ENCODE measurements around the gene ADGRB3. TPM values are rescaled to one million over a fixed set of nuclear protein-coding genes. Genes with fewer than 3 reads are reported as not detected.

The ADGRB3 gene
- total and polyA plus RNA-seq, 7 donors: 0.10 to 0.39 (median 0.21) TPM; not detected in 1

DNA sequence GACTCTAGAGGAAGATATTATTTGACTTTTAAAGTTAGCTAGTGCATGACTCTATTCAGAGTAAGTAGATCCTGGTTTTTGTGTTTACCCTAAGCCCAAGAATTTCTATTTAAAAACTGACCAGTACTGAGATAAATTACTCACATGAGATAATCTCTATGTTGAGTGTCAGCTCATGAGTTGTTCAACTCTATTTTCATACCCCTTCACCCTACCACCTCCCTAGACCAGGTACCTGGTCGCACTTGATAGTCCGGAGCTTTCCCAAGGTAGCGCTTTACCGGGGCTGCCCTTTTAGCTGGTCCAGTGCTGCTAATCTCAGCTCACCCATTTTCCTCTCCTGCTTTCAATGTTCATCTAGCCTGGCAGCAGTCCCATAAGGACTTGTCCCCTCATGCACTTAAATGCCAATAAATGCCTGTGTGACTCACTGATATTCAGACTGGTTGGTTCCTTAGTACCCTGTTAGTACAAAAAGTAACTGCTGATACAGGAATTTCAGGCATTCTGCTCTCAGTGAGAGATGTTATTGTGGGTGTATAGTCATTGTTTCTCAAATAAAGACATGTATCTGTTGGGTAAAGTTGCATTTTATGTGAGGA lies 503.9 kb downstream of the ADGRB3 start:
- Histone ChIP-seq H3K27ac (no peak overlapping the region), H3K4me3 (no peak overlapping the region), H3K9me3 (no peaks in the 10 kb centered on the region), H3K36me3 (ENCODE audit: insufficient read depth in 1 of 2, low read depth in 1 of 2) (no peaks in the 10 kb centered on the region), H3K4me1 (no peaks in the 10 kb centered on the region), H3K27me3 (ENCODE audit: insufficient read depth in 3 of 3, low read length in 2 of 3) (peaks cover 0 to 3% (median 0%) of the 10 kb centered on the region in 3 donors)
- 92 to 97% (median 93%) methylated on average over 4 of the region's 4 CpGs for WGBS, 3 donors
- DNase-seq (no peak), ATAC-seq (no peak)
- intact Hi-C loops (cut with DNase I): no loop called here
- TF ChIP-seq, protein P1, sequence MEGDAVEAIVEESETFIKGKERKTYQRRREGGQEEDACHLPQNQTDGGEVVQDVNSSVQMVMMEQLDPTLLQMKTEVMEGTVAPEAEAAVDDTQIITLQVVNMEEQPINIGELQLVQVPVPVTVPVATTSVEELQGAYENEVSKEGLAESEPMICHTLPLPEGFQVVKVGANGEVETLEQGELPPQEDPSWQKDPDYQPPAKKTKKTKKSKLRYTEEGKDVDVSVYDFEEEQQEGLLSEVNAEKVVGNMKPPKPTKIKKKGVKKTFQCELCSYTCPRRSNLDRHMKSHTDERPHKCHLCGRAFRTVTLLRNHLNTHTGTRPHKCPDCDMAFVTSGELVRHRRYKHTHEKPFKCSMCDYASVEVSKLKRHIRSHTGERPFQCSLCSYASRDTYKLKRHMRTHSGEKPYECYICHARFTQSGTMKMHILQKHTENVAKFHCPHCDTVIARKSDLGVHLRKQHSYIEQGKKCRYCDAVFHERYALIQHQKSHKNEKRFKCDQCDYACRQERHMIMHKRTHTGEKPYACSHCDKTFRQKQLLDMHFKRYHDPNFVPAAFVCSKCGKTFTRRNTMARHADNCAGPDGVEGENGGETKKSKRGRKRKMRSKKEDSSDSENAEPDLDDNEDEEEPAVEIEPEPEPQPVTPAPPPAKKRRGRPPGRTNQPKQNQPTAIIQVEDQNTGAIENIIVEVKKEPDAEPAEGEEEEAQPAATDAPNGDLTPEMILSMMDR (IDR thresholded peaks at IDR 0.05): no peak

DNA sequence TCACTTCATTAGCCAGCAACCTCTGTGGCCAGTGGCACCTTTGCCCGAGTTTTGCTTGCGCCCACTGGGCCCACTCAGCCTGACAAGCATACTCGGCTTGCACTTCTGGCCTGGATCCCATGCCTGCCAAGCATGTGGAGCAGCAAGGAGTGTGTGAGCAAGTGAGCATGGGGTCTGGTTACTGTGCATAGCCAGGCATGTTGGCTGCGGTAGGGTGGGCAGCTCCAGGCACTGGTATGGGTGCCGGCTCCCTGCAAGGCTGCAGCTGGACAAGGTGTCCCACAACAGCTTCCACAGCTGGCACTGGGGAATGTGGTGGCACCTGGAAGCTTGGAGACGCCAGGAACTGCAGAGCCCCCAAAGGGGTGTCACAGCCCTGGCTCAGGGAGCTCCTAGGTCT lies 510.0 kb downstream of the ADGRB3 start:
- intact Hi-C loops (cut with DNase I): no loop called here
- Histone ChIP-seq H3K27ac (no peak overlapping the region), H3K4me1 (no peaks in the 10 kb centered on the region), H3K4me3 (no peak overlapping the region), H3K36me3 (ENCODE audit: insufficient read depth in 1 of 2, low read depth in 1 of 2) (no peaks in the 10 kb centered on the region), H3K27me3 (ENCODE audit: insufficient read depth in 3 of 3, low read length in 2 of 3) (no peaks in the 10 kb centered on the region), H3K9me3 (no peaks in the 10 kb centered on the region)
- TF ChIP-seq, protein P1 (IDR thresholded peaks at IDR 0.05): no peak
- 78 to 88% (median 85%) methylated on average over 6 of the region's 6 CpGs for WGBS, 3 donors
- DNase-seq (no peak), ATAC-seq (no peak)

DNA sequence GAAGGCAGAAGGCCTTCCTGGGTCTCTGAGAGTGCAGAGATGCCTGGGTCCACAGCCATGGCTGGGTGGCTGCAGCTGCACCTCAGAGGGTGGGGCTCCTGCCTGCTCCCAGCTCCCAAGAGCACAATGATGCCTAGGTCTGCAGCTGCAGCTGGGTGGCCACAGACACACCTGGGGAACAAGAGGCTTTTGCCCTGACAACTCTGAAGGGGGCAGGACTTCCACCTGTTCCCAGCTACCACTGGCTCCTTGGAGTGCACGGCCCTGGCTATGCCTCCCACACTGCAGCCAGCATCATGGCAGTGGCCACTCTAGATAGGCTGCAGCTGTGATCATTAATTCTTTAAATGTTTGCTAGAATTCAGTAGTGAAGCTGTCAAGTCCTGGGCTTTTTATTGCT lies 511.3 kb downstream of the ADGRB3 start:
- H3K4me1 ChIP-seq: no peaks in the 10 kb centered on the region
- no peak overlapping the region for H3K4me3 ChIP-seq
- no peaks in the 10 kb centered on the region for H3K36me3 ChIP-seq (ENCODE audit: insufficient read depth in 1 of 2, low read depth in 1 of 2)
- intact Hi-C loops (cut with DNase I): no loop called here
- no peak overlapping the region for H3K27ac ChIP-seq
- 57 to 77% (median 60%) methylated on average over 1 of the region's 1 CpG for WGBS, 3 donors
- DNase-seq (no peak), ATAC-seq (no peak)
- no peaks in the 10 kb centered on the region for H3K27me3 ChIP-seq (ENCODE audit: insufficient read depth in 3 of 3, low read length in 2 of 3)
- H3K9me3 ChIP-seq: no peaks in the 10 kb centered on the region
- TF ChIP-seq, protein P1 (IDR thresholded peaks at IDR 0.05): no peak

DNA sequence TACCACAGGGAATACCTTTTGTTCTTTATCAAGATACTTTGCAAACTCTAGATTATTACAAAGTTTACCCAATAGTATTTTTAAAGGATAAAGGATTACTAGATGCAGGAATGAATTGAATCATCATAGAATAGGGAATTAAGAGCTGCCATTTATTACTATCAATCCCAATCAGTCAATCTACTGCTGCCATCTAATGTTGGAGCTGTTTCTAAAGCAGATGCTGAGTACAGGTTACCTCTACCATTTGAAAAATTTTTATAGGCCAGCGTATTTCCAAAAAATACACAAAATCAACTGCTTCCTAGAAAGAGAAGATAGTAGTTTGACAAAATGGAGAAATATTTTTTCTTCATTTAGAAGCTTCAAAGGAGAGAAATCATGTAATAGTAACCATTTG lies 520.4 kb downstream of the ADGRB3 start:
- DNase-seq (no peak), ATAC-seq (no peak)
- Histone ChIP-seq H3K4me1 (no peaks in the 10 kb centered on the region), H3K36me3 (ENCODE audit: insufficient read depth in 1 of 2, low read depth in 1 of 2) (no peaks in the 10 kb centered on the region), H3K4me3 (no peak overlapping the region), H3K9me3 (no peaks in the 10 kb centered on the region), H3K27me3 (ENCODE audit: insufficient read depth in 3 of 3, low read length in 2 of 3) (no peaks in the 10 kb centered on the region), H3K27ac (no peak overlapping the region)
- TF ChIP-seq, protein P1 (IDR thresholded peaks at IDR 0.05): no peak
- intact Hi-C loops (cut with DNase I): no loop called here
- 80 to 89% (median 89%) methylated on average over 1 of the region's 1 CpG for WGBS, 3 donors

DNA sequence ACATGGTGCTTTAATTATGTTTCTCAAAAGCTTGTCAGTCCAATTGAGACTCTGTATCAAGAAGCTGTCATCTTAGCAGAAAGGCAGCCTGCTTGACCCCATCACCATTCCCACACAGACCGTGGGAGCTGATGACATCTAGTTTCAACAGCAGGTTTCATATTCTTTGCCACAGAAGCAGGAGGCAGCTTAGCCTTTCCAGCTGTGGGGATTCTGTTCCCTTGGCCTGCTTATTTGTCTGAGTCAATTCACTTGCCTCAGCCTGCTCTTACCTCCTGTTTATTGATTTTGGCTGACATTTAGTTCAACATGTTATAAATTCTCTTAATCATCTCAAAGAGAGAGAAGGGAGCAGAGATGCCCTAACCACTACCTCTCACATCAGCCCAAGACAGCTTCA lies 527.7 kb downstream of the ADGRB3 start:
- no peaks in the 10 kb centered on the region for H3K27me3 ChIP-seq (ENCODE audit: insufficient read depth in 3 of 3, low read length in 2 of 3)
- intact Hi-C loops (cut with DNase I): no loop called here
- H3K4me1 ChIP-seq: no peaks in the 10 kb centered on the region
- no peak overlapping the region for H3K4me3 ChIP-seq
- 4 to 18% (median 7%) methylated on average over 1 of the region's 1 CpG for WGBS, 3 donors
- H3K9me3 ChIP-seq: no peaks in the 10 kb centered on the region
- no peak for DNase-seq
- TF ChIP-seq, protein P1 (IDR thresholded peaks at IDR 0.05): no peak
- no peak overlapping the region for H3K27ac ChIP-seq
- no peak for ATAC-seq
- H3K36me3 ChIP-seq (ENCODE audit: insufficient read depth in 1 of 2, low read depth in 1 of 2): no peaks in the 10 kb centered on the region

Measured in psoas muscle (tissue), 8 donors.